ENCODE measurements around the gene SPRR5. TPM values are rescaled to one million over a fixed set of nuclear protein-coding genes. Genes with fewer than 3 reads are reported as not detected.

Gene SPRR5
- total RNA-seq, 4 donors from 2014 or later = not detected

DNA sequence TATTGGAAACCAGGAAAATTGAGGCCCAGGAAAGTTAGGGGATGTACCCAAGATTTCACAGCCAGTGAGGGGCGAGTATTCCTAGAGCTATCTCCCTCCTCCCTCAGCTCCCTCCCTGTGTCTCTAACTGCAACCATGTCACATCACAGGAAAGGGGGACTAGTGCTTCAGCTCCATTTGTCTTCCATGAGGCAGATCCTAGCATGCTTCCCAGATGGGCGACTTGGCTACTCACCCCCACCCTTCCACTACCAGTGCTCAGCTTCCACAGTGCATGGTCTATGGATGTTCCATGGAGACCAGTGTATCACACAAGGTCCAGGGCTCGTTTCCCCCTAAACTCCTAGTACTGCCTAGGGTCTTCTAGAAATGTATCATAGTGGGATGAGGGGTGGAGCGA lies 18.8 kb downstream of the SPRR5 start:
- no peak for ATAC-seq (ENCODE audit: low FRiP score)
- no peak for DNase-seq (ENCODE audit: low spot score)

DNA sequence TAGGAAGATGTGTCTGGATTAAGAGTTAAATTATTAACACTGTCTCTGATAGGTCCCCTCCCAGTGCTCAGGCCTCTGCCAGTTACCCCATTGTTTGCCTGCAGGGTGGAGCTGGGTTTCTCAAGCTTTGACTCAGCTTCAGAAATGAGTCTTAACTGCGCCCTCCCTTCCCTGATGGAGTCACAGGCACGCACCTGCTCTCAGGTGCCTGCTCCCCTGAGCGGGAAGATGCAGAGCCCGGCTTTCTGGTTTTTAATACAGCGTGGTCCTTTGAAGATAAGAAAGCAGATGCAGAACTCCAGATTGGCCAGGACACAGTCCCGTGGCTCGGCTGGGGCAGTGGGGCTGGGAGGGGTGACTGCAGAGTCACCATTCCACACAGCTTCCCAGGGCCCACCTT lies 20.2 kb downstream of the SPRR5 start:
- TF ChIP-seq, protein P1, sequence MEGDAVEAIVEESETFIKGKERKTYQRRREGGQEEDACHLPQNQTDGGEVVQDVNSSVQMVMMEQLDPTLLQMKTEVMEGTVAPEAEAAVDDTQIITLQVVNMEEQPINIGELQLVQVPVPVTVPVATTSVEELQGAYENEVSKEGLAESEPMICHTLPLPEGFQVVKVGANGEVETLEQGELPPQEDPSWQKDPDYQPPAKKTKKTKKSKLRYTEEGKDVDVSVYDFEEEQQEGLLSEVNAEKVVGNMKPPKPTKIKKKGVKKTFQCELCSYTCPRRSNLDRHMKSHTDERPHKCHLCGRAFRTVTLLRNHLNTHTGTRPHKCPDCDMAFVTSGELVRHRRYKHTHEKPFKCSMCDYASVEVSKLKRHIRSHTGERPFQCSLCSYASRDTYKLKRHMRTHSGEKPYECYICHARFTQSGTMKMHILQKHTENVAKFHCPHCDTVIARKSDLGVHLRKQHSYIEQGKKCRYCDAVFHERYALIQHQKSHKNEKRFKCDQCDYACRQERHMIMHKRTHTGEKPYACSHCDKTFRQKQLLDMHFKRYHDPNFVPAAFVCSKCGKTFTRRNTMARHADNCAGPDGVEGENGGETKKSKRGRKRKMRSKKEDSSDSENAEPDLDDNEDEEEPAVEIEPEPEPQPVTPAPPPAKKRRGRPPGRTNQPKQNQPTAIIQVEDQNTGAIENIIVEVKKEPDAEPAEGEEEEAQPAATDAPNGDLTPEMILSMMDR (IDR thresholded peaks at IDR 0.05) = no peak
- DNase-seq (ENCODE audit: low spot score) (no peak), ATAC-seq (ENCODE audit: low FRiP score) (no peak)

More for the DNA sequence above, 18.8 kb downstream of the SPRR5 start:
- TF ChIP-seq, protein P1 (IDR thresholded peaks at IDR 0.05) = no peak

DNA sequence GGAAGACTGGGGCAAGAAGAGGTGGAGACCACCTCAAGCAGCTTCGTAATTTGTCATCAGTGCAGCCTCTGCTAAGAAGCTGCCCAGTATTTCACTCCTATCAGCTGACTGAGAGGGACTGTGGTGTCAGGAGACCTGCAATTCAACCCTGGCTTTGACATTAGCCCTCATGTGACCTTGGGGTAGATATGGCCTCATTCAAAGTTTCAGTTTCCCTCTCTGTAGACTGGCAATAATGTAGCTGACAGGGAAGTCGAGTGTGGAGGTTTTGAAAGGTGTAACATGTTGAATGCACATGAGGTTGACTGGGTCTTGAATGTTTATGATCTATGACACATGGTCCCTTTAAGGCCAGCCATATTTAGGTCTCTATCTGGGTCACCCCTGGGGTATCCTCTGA lies 21.2 kb downstream of the SPRR5 start:
- DNase-seq (ENCODE audit: low spot score) = no peak
- TF ChIP-seq, protein P1 (IDR thresholded peaks at IDR 0.05) = no peak
- ATAC-seq (ENCODE audit: low FRiP score) = no peak

DNA sequence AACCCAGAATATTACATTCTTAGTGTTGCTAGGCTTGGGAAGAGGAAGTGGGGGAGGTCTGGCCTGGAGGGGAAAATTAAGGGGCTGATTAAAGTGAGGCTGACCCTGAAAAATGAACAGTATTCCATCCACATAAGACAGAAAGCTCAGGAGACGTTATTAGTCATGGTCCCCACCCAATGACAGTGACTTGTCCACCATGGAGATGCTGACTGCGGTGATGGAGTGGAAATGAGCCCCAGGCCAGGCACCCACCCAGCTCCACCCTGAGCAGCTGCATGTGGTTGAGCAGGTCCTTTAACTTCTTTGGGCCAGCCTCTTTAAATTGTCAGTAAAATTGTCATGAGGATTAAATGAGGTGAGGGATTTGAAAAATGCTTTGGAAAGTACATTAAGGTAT lies 22.0 kb downstream of the SPRR5 start:
- ATAC-seq (ENCODE audit: low FRiP score) (no peak), DNase-seq (ENCODE audit: low spot score) (no peak)
- TF ChIP-seq, protein P1 (IDR thresholded peaks at IDR 0.05) = no peak

DNA sequence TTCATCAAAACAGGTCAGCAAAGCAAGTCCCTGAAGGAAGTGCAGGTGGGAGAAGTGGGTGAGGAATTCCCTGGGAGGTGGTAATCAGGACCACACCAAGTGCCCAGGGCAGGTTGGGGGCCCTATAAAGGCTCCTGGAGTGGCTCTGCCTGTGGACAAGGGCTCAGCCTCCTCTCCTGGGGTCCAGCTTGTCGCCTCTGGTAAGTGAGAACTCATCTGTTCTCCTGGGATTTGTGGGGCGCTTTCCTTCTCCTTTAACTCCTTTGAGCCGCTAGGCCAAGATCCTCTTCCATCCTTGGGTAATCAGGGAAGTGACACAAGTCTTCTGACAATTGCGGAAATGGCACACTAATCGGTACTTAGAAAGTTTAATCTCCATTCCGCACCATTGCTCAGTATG lies 23.5 kb downstream of the SPRR5 start, which contains the start of gene SPRR4:
TSS of gene SPRR4 (plus strand) at position 154 of the 400 bp plus-strand sequence. CDS start 1,243 bp downstream, outside the sequence.
- TF ChIP-seq, protein P1 (IDR thresholded peaks at IDR 0.05) = no peak
- ATAC-seq (ENCODE audit: low FRiP score) = no peak
- DNase-seq (ENCODE audit: low spot score) = no peak

DNA sequence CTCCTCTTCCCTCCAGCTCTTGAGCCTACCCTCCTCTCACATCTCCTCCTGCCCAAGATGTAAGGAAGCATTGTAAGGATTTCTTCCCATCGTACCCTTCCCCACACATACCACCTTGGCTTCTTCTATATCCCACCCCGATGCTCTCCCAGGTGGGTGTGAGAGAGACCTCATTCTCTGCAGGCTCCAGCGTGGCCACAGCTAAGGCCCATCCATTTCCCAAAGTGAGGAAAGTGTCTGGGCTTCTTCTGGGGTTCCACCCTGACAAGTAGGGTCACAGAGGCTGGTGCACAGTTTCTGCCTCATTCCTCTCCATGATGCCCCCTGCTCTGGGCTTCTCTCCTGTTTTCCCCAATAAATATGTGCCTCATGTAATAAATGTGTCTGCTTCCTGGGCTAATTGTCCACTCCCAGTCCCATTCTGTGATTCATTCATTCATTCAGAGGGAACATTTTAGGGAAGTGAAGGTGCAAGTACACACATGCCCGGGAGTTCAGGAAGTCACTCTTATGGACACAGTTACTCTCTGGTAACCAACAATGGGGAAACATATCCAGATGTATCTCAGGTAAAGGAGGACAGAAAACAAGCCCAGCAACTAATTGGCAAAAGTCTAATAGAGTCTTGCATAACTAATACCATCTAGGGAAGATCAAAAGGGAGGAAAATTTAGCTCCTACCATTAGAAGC lies 25.3 kb downstream of the SPRR5 start:
- TF ChIP-seq, protein P1 (IDR thresholded peaks at IDR 0.05) = no peak
- no peak for DNase-seq (ENCODE audit: low spot score)
- ATAC-seq (ENCODE audit: low FRiP score) = no peak

DNA sequence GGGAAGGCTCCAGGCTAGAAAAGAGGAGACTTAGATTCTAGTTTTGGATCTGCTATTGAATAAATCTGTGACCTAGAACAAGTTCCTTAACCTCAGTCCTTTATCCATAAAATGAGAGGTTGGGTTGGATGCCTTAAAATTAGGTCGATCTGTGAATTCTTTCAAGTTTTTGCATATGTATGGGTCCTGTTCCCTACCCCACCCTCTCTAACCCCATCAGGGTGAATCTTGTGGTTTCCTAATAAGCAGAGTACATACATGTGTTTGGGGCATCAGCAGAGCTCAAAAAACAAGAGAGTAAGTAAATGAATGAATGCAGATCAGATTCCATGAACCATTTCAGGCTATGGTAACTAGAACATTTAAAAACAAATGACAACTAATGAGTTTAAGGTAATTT lies 29.7 kb downstream of the SPRR5 start:
- no peak for ATAC-seq (ENCODE audit: low FRiP score)

More for the DNA sequence above, 29.7 kb downstream of the SPRR5 start:
- no peak for DNase-seq (ENCODE audit: low spot score)
- TF ChIP-seq, protein P1 (IDR thresholded peaks at IDR 0.05) = no peak
